HG02981 (cell line): ENCODE data around the gene PPP2R2C.

Source experiments
- ATAC-seq: cut with Tn5 transposase; IDR thresholded peaks from one replicate; pipeline ENCODE4 v1.9.1; 2021; ENCODE audit warnings: mild to moderate bottlenecking, moderate library complexity; ENCODE audit not compliant: unreplicated experiment

The PPP2R2C gene

DNA sequence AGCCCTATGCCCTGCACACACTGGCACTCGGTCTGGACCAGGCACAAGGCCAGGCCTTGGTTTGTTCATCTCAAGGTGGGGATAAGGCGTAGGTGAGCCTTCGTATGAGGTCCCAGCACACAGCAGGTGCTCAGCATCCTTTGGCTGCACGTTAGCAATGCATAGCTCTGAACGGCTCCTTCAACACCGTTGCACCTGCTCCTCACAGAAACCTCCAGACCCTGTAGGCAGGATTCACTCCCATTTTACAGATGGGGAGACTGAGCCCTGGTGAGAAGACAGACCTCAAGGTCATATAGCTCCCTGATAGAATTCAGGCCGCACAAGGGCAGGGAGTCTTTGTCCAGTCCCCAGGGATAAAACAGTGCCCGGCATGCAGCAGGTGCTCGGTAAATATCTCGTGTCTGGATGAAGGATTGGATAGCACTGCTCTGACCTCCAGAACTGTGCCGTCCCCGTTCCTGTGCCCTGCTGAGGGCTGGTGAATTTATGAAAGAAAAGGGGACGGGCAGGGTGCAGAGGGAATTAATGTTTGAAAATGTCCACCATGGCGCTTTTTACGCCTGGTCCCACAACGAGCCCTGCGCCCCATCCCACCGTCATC, 2.4 kb downstream of the PPP2R2C start:
- no peak for ATAC-seq

DNA sequence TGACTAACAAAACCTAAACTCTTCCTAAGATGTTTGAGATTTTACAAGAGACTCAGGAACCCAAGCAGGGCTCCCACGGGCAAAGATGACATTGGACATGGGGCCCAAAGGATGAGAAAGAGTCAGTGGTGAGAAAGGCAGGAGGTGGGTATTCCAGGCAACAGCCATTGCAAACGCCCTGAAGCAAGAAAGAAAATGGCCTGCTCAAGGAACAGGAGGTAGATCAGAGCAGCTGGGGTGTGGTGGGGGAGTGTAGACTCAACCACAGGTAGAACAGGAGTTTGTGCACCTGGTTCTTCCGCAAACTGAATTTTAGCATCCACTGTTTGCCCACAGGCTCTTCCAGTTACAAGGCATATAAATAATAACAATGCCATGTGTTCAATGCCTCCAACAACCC, 3.3 kb downstream of the PPP2R2C start:
- no peak for ATAC-seq

DNA sequence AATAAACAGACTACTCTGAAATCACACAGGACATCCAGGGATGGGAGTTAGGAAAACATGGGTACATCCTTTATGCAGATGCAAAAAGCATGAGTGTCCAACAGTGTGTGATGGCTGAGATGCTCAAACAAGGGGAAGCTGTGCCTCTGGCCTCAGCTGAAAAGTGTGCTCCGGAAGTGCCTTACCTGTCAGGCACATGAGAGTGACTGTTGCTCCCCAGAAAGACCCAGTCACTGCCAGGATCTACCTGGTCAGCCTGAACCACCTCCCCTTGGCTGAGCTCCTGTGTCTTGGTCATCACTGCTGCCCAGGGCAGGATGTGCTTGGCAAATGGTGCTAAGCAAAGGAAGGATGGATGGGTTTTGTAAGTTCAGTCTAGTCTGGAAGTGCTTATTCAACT, 4.0 kb downstream of the PPP2R2C start:
- ATAC-seq = no peak

DNA sequence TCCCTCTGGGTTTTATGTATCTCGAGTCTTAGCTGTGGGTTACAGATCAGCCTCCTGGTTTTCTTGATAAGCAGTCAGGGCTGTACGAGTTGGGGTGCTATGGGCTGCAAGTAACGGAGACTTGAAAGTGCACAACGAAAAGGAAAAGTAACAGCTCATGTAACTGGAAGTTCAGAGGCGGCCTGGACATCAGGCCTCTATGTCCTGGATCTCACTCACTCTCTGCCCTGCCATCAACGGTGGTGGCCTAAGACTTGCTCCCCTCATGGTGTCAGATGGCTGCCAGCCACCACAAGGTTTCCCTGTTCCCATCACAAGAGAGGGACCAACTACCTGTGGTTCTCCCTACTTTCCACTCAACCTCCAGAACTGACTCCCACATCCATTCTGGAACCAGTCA, 4.8 kb downstream of the PPP2R2C start:
- no peak for ATAC-seq

DNA sequence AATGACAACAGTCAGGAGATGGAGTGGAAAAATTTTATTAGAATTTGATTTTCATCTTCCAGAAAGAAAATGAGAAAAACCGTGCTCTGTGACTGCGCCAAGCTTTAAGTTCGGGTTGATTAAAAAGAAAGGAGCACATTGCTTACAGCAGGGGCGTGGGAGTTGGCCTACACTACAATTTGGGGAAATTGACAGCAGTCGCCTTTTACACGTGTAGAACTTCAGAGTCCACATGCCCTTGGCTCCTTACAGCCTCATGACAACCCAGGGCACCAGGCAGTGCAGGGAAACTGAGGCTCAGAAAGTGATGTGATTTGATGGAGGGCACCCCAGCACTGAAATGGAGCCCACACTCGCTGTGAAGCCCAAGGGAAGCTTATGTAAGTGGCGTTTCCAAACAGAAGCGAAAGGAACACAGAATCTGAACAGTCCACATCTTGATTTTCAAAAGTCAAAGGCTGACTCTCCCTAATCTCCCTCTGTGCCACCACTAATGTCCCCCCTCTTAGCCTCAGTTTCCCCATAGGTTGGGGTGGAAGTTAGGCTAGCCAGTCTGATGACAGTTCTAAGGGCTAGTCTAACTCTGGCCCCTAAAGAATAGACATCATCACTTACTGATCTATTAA, 5.5 kb downstream of the PPP2R2C start:
- no peak for ATAC-seq

DNA sequence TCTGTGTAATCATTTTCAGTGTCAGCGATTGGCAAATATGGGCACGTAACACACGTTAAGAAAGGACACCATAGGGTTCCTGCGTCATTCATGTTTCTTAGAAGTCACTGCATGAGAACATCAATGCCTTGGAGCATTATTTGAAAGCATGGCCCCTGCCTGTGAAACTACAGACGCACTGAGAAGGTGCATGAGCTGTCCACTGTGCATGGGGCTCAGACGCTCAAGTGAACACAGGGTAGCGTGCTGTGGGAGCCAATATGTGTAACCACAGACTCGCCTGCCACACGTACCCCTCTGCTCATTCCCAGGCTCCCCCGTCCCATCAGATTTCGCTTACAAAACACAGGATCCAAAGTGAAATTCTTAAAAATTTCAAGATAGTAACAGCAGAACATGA, 6.5 kb downstream of the PPP2R2C start:
- no peak for ATAC-seq

DNA sequence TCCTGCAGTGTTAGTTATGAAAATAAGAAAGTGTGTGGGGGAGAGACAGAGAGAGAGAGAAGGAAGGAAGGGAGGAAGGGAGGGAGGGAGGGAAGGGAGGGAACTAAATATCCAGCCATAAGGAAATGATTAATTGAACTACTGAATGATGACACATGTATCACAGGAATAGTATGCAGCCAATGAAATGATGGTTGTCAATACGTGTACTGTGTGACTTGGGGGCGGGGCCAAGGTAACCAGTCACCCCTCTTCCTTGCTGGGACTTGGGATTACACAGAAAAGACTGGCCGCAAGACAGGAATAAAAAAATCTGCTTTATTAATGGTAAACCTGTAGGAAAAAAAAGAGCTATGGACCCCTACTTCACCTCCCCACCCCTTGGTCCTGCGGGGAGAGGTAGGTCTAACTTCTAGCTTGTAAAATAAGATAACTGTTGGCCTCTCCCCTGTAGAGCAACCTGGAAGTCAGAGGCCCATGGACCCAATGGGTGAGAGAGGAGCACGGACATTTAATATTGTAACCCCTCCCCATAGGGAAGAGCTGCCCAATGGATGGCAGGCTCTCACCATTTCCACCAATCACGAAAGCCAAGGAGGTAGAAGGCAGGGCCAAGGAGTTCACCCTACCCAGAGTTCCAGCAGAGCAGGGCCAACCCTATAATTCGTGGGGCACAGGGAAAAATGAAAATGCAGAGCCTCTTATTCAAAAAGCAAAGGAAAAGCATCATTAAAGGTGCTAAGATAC, 7.4 kb downstream of the PPP2R2C start:
- no peak for ATAC-seq

DNA sequence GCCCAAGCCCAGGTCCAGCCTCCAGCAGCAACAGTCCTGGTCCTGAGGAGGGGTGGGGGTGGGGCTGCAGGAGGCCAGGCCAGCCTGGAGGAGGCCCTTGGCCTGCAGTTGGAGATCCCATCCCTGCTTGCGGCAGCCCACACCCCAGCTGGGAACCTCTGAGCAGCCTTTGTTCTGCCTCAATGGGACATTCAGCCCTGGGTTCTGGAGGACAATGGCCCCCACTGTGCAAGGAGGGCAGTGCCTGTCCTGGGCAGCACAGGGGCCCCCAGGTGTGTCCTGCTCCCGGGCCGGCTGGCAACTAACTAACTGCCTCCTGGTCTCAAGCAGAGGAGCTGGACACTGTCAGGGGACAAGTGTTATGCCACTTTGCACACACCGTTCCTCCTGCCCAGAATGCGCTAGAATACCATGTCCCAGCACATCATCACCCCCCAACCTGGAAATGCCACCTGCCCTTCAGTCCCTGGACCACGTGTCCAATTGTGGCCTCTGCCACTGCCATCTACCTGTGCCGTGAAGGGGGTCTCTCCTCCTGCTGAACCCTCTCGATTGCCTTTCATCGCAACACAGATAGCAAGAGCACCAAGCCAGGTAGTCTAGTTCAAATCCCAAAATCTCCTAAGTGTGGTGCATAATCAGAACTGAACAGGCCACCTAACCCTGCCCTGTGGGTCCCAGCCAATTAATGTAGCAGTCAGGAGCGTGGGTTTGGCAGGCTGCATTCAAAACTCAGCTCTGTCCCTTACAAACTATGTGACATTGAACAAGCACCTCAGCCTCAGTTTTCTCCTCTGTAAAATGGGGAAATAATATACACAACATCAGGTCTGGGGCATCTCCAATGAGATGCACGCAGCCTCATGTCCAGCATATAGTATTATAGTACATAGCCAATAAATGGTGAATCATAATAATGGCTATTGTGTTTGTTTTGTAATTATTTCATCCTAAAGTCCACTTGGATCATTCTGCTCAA, 8.8 kb downstream of the PPP2R2C start:
- no peak for ATAC-seq

DNA sequence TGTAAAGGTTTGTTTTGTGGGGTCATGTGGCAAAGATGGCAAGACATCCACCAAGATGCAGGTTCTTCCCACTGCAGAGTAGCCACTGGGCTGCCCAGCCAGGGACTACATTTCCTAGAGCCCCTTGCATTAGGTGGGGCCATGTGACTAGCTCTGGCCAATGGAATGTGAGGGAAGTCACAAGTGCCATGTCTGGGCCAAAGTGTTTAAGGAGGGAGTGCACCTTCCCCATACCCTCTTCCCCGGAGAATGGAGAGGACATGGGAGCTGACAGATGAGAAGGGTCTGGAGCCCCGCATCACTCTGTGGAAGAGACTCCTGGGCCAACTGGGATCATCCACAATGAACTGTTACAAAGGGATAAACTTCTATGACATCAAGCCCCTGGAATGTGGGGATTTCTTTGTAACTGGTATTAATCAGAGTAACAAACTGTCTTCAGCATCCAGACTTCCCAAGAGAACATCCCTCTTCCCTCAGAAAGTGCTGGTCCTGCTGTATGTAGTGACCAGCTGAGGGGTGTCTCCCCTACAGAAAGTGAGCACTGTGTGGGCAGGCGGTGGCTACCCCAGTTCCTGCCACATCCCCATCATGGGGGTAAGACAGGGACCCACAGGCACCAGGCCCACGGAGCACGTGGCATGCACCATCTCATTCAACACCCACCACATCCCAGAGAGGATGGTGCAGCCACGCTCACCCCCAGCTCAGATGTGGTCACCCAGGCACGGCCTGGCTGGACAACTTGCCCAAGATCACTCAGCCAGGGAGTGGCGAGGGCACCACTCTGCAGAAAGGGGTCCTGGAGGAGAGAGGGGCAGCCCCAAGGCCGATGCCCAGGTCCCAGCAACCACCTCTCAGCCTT, 10.9 kb downstream of the PPP2R2C start:
- ATAC-seq = no peak

DNA sequence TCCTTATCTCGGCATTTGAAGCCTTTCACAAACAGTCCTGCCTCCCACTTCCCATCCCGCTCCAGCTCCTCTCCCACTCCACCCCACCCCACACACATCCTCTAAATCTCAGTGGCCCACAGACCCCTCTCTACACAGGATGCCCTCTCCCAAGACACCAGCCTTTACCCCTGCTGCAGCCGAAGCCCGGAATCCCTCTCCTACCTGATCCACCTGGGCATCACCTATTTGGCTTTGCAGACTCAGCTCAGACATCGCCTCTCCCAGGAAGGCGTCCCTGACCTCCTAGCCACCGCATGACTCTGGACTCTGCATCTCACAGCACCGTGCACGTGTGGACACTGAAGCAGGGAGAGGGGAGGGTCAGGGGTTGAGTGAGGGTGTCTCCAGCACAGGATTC, 11.5 kb downstream of the PPP2R2C start:
- no peak for ATAC-seq

DNA sequence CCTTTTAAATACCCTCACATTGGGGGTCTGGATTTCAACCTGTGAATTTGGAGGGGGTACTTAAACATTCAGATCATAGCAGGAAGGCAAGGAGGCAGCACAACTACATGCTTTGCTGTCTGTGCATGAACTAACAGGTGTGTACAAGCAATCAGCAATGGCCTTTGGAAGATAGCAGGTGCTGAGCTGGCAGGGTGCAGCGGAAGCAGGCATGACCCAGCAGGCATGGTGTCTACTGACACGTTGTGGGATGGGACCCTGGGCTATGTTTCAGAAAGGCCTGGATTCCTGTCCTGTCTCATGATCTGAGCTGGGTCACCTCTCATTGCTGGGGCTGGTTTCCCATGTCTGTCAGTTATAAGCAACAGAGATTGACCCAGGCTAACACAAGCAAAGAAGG, 13.9 kb downstream of the PPP2R2C start:
- ATAC-seq = no peak

DNA sequence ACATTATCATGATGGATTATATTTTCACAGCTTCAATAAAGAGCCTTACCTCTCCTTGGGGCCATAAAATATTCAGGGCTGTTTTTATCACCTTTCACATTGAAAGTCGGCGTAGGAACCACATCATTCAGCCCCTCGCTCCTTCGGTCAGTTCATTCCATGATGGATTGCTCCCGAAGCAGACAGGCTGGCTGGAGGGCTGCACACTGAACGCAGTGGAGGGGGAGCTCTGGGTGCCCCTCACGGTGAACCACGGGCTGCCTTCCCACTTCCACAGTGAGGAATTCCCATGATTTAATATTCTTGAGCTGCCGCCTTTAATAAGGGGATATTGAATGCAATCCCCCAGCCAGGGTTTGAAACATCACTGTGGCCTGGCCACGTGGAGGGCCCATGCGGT, 16.0 kb downstream of the PPP2R2C start:
- ATAC-seq = no peak

DNA sequence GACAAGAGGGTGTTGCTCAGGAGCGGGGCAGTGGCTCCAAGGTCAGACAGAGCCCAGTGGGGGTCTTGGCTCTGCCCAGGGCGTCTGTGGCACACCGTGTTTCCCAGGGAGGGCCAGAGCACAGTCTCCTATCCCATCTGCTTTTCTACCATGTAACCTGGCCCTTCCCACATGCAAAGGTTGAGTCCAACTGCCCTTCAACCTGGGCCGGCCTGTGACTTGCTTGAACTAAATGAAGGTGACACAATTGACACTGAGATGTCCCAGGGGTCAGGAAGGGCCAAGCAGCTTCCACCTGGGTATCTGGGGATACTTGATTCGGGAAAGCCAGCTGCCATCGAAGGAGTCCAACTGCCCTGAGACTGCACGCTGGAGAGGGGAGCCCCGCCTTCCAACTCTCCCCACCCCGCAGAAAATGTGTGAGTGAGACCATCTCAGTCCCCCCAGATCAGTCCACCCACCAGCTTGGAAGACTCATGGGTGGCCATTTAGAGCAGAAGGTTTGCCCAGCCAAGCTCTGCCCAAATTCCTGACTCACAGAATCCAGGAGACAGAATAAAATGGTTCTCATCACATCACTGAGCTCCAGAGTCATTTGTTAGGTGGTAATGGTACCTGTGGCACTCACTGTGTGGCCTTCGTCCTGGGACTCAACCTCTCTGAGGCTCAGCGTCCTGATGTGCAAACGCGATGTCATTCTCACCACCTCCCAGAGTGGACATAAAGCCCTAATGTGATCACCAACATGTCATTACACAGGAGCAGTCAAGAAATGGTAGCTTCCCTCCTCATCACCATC, 18.1 kb downstream of the PPP2R2C start:
- ATAC-seq = no peak

DNA sequence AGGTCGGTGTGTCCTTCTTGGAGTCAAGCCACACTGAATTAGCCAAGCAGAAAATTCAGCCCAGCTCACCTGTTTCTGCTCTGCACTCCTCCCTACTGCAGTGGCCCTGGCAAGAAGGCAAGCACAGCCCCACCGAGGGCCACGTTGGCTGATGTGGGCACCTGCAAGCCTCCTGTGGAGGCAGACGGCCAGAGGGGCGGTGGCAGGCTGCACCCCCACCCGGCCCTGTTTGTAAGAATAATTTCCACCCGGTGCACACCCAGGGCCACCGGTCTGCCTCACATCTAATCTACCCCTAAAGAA, 18.8 kb downstream of the PPP2R2C start:
- ATAC-seq = no peak

DNA sequence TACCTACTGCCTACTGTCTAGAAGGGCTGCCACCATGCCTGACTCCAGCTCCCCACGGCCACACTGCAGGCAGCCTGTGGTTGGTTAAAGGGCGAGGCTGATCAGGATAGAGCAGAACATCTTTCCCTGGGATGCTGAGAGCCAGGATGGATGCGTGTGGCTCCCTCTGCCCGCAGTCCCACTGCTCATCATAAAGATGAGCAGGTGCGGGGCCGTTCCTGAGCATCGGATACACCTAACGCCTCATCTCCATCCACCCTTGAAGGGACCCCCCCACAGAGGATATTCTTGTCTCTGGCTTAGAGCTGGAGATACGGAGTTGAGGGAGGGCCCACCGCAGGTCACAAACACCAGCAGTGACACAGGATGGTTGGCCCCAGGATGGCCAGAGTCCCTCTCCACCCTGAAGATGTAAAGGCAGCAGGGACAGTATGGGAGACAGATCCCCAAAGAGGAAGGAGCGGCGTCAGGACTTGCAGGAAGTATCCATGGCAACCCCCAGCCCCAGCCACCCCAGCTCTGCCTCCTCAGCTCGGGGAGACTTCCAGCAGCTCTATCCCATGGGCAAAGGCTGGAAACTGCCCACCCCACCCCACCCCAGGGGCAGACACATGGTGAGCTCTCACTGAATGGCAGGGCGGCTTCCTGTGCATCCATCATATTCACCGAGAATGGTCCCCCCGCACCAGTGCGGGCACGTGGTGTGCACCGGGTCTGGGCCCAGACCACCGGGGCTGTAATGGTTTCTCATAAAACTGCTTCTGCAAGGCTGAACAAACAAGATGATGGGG, 19.3 kb downstream of the PPP2R2C start:
- ATAC-seq = no peak

DNA sequence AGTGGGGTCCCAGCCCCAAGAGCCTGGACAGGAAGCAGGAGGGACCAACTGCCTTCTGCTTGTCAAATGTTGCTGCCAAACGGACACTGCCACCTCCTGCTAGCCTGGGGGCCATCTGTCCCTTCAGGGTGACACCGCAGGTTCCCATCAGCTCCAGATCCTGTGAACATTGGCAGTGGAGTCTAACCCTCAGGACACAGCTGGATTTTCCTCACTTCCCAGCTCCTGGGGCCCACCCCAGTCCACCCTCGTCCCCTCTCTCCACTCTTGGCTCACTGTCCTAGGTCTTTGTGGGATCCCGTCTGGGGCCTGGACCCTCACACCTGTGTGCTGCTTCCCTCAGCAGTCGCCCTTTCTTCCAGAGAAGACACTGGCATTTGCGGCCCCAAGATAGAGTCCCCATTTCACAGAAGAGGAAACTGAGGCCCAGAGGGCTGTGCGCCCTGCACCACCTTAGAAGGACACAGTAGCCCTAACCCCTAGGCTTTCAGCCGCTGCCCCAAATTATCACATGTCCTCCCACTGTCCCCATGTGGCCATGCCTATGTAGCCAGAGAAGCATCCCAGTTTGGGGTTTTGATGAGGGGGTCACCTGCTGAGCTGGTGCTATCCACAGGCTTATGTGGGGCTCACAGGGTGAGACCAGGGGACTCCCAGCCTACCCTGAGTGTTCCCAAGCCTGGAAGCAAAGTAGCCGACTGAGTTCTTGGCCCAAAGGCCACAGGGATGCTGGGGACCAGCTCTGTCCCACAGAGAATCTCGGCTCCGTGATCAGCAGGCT, 20.1 kb downstream of the PPP2R2C start:
- ATAC-seq = no peak

DNA sequence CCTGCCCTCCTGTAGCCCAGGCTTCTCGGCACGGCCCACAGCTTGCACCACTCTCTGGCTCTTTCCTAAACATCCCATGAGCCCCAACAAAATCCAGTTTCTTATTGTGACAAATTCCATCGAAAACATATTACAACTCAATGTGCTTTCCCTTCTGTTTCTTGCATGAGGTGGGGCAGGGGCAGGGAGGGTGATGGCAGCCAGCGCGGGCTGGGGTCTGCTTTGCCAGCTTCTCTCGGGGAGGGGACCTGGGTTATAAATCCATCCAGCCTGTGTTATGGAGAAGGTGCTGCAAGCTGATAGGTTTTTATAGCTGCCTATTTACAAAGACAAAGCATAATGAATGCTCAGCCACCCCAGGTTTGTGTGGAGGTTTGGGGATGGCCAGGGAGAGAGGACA, 21.1 kb downstream of the PPP2R2C start:
- ATAC-seq = no peak

DNA sequence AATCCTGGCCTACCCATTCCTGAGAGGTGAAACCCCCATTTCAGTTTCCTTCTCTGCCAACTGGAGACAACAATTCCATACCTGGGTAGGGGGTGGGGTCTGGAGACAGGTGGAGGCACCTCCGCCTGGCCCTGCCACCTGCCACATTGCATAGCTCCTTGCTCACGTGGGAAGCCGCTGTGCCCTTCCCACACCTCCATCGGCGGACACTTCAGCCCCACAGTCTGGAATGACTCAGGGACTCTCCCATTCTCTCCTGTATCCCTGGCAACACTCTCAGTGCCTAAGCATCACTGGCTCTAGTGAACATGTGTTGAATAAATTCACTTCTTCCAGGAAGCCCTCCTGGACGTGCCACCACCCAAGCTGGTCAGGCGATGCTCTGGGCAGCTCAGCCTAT, 21.7 kb downstream of the PPP2R2C start:
- no peak for ATAC-seq
